ENCODE data around the gene CASQ2. TPM values are rescaled to one million over a fixed set of nuclear protein-coding genes. Genes with fewer than 3 reads are reported as not detected.

CASQ2 gene
- total and polyA plus RNA-seq, 2 of the 4 experiments (the other 2 are of a cell fraction) = not detected

DNA sequence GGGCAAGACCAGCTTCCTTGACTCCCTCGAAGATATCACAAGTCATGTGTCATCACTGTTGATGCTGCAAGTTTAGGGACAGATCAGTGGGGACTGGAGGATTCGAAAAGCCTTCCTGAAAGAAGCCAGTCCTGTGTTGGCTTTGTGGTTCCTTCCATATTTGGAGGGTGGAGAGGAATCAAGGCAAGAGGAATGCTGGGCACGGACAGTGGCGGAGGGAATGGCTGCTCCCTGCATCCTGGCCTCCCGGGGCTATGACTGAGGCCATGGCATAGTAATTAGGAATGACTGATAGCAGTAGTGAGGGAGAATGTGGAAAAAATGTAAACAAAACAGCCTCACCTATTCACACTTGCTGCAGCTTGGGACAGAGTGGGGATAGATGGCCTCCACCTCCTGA lies 90.4 kb downstream of the CASQ2 start:
- ATAC-seq (ENCODE audit: low read depth) (no peak), DNase-seq (no peak)
- no peak overlapping the region for H3K9ac ChIP-seq (ENCODE audit: low read depth, low read length)
- POLR2A ChIA-PET (ENCODE audit: unreplicated experiment) = no interaction called here
- H3K56ac ChIP-seq (ENCODE audit: extremely low read depth, insufficient read depth, low read length) = no peak overlapping the region
- no peak overlapping the region for H3K4ac ChIP-seq (ENCODE audit: low read depth, low read length)
- no peak overlapping the region for H2BK5ac ChIP-seq (ENCODE audit: low read depth, low read length, poor library complexity, severe bottlenecking)
- CTCF ChIA-PET = no interaction called here
- WGBS, 2 experiments (ENCODE audit: extremely low coverage in 2 of 2, insufficient read length in 1 of 2) = 90% methylated on average over 2 of the region's 5 CpGs; no CpG with 5 or more reads in 1 of the 2 experiments
- no peak overlapping the region for H4K5ac ChIP-seq (ENCODE audit: low read depth, low read length)
- H3K9me3 ChIP-seq (ENCODE audit: control insufficient read depth, insufficient read depth, low read length) = no peaks in the 10 kb centered on the region
- no peak overlapping the region for H3K27ac ChIP-seq (ENCODE audit: insufficient read depth, low read length)
- H3K4me2 ChIP-seq (ENCODE audit: low read depth, low read length) = no peak overlapping the region
- in situ Hi-C loops (cut with MboI; ENCODE audit: low sequenced_read_pairs) = no loop called here
- no peaks in the 10 kb centered on the region for H4K20me1 ChIP-seq (ENCODE audit: insufficient read depth, low read length)
- no peak overlapping the region for H2BK120ac ChIP-seq (ENCODE audit: low read depth, low read length)
- BruUV-seq (replicated peaks) = no TSS peak
- TF ChIP-seq, protein P1, sequence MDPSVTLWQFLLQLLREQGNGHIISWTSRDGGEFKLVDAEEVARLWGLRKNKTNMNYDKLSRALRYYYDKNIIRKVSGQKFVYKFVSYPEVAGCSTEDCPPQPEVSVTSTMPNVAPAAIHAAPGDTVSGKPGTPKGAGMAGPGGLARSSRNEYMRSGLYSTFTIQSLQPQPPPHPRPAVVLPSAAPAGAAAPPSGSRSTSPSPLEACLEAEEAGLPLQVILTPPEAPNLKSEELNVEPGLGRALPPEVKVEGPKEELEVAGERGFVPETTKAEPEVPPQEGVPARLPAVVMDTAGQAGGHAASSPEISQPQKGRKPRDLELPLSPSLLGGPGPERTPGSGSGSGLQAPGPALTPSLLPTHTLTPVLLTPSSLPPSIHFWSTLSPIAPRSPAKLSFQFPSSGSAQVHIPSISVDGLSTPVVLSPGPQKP (IDR thresholded peaks at IDR 0.05; ENCODE audit: borderline replicate concordance, low read depth, low read length) = no peak
- TF ChIP-seq CEBPB (IDR thresholded peaks at IDR 0.05; ENCODE audit: low read depth, low read length) = no peak
- no peak for TF ChIP-seq NFE2L2 (IDR thresholded peaks at IDR 0.05; ENCODE audit: low read depth, low read length)
- no peak for TF ChIP-seq CHD1 (IDR thresholded peaks at IDR 0.05; ENCODE audit: low read depth, low read length)
- no peak for TF ChIP-seq BHLHE40 (IDR thresholded peaks at IDR 0.05; ENCODE audit: low read depth, low read length)
- TF ChIP-seq RAD21 (IDR thresholded peaks at IDR 0.05; ENCODE audit: low read length) = no peak
- TF ChIP-seq MAFK (IDR thresholded peaks at IDR 0.05; ENCODE audit: low read depth, low read length) = no peak
- no peak for TF ChIP-seq MAZ (IDR thresholded peaks at IDR 0.05; ENCODE audit: borderline replicate concordance, low read depth, low read length)
- TF ChIP-seq SMC3 (IDR thresholded peaks at IDR 0.05; ENCODE audit: low read depth, low read length) = no peak
- TF ChIP-seq FOS (IDR thresholded peaks at IDR 0.05; ENCODE audit: low read depth, low read length) = no peak
- no peak for TF ChIP-seq POLR2A (IDR thresholded peaks at IDR 0.05; ENCODE audit: low read depth, low read length)
- no peak for TF ChIP-seq RFX5 (IDR thresholded peaks at IDR 0.05; ENCODE audit: low read depth, low read length)
- TF ChIP-seq, protein P2, sequence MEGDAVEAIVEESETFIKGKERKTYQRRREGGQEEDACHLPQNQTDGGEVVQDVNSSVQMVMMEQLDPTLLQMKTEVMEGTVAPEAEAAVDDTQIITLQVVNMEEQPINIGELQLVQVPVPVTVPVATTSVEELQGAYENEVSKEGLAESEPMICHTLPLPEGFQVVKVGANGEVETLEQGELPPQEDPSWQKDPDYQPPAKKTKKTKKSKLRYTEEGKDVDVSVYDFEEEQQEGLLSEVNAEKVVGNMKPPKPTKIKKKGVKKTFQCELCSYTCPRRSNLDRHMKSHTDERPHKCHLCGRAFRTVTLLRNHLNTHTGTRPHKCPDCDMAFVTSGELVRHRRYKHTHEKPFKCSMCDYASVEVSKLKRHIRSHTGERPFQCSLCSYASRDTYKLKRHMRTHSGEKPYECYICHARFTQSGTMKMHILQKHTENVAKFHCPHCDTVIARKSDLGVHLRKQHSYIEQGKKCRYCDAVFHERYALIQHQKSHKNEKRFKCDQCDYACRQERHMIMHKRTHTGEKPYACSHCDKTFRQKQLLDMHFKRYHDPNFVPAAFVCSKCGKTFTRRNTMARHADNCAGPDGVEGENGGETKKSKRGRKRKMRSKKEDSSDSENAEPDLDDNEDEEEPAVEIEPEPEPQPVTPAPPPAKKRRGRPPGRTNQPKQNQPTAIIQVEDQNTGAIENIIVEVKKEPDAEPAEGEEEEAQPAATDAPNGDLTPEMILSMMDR (conservative IDR thresholded peaks at IDR 0.05; ENCODE audit: low read depth, low read length) = no peak
- TF ChIP-seq RCOR1 (IDR thresholded peaks at IDR 0.05; ENCODE audit: insufficient replicate concordance, low read length) = no peak
- peaks cover 0 to 18% of the 10 kb centered on the region in 2 experiments; a peak in 2 of 4 replicates for H3K79me1 ChIP-seq (ENCODE audit: low read depth in 1 of 2, low read length in 2 of 2)
- dilution Hi-C loops (cut with HindIII; ENCODE audit: low sequenced_read_pairs, unreplicated experiment) = no loop called here
- no peak overlapping the region for H3K18ac ChIP-seq (ENCODE audit: low read depth, low read length)
- intact Hi-C loops (cut with micrococcal nuclease) = no loop called here
- H2BK15ac ChIP-seq (ENCODE audit: low read depth, low read length) = no peak overlapping the region
- peaks cover under 1% of the 10 kb centered on the region for H3K36me3 ChIP-seq (ENCODE audit: control insufficient read depth, insufficient read depth, low read length)
- no peak overlapping the region for H3K23ac ChIP-seq (ENCODE audit: low read depth, low read length)
- no peak overlapping the region for H2AK9ac ChIP-seq (replicated peaks; ENCODE audit: low read depth, low read length, poor library complexity)
- H2BK20ac ChIP-seq (ENCODE audit: low read depth, low read length) = no peak overlapping the region
- H3K4me1 ChIP-seq (ENCODE audit: control insufficient read depth, insufficient read depth, low read length) = peaks cover 9% of the 10 kb centered on the region
- peaks cover 7% of the 10 kb centered on the region for H3K9me1 ChIP-seq (ENCODE audit: insufficient read depth, low read length)
- H2AFZ ChIP-seq (replicated peaks; ENCODE audit: low read length, poor library complexity) = no peak overlapping the region
- H3K27me3 ChIP-seq (ENCODE audit: control insufficient read depth, insufficient read depth, low read length) = no peaks in the 10 kb centered on the region
- H4K8ac ChIP-seq (ENCODE audit: low read depth in 2 of 2, low read length in 2 of 2) = no peak overlapping the region
- no peak overlapping the region for H3K14ac ChIP-seq (replicated peaks; ENCODE audit: low read depth, low read length)
- no peak overlapping the region for H3K4me3 ChIP-seq (ENCODE audit: insufficient read depth, low read depth, low read length)
- no peak overlapping the region for H4K91ac ChIP-seq (ENCODE audit: insufficient read depth, low read depth, low read length)
- no peak overlapping the region for H2AK5ac ChIP-seq (ENCODE audit: low read depth, low read length)

All from IMR-90 (cell line).